IMR-90 (cell line): Measurements from ENCODE around the gene EPHA6. TPM values are rescaled to one million over a fixed set of nuclear protein-coding genes. Genes with fewer than 3 reads are reported as not detected.

Experiments
- ATAC-seq: fragments of 200-7000 bp; cut with Tn5 transposase; 2 replicates; pipeline ENCODE4 v1.9.1; 2020; ENCODE audit warnings: low read depth, mild to moderate bottlenecking, moderate library complexity
- BruUV-seq: library from RNA; stranded (reverse); fragments of 400-500 nt; replicated peaks from 2 replicates; lab custom pipeline; 2021; lab: Mats Ljungman, UMichigan
- CTCF ChIA-PET: fragments of 300-600 bp; formaldehyde crosslinking; extraction: SDS; loops from one replicate; lab custom pipeline; 2021; ENCODE audit warnings: antibody characterized with exemption; lab: Yijun Ruan, JAX
- POLR2A ChIA-PET: fragments of 300-600 bp; sonication (Branson Sonifier 250); formaldehyde crosslinking; loops from one replicate; lab custom pipeline; 2022; ENCODE audit warnings: antibody characterized with exemption; ENCODE audit not compliant: unreplicated experiment; lab: Charles Lee
- DNase-seq: peaks from one replicate; pipeline ENCODE4 v3.0.0; 2013
- H2AFZ ChIP-seq: replicated peaks from 2 replicates; pipeline ENCODE3; 2013; ENCODE audit warnings: low read length, mild to moderate bottlenecking; ENCODE audit not compliant: poor library complexity
- H2AK5ac ChIP-seq: 2 replicates; pipeline ENCODE4 v1.6.1; 2013; ENCODE audit warnings: low read depth, low read length, inconsistent platforms
- H2AK9ac ChIP-seq: replicated peaks from 2 replicates; pipeline ENCODE3; 2013; ENCODE audit warnings: mild to moderate bottlenecking, low read depth, low read length, moderate library complexity; ENCODE audit not compliant: poor library complexity
- H2BK120ac ChIP-seq: 2 replicates; pipeline ENCODE4 v1.6.1; 2013; ENCODE audit warnings: low read depth, low read length, inconsistent platforms
- H2BK15ac ChIP-seq: 3 replicates; pipeline ENCODE4 v1.6.1; 2013; ENCODE audit warnings: low read depth, low read length, inconsistent platforms
- H2BK20ac ChIP-seq: 2 replicates; pipeline ENCODE4 v1.6.1; 2013; ENCODE audit warnings: low read depth, mild to moderate bottlenecking, inconsistent platforms, low read length, moderate library complexity
- H2BK5ac ChIP-seq: 2 replicates; pipeline ENCODE4 v1.6.1; 2013; ENCODE audit warnings: mild to moderate bottlenecking, low read depth, low read length, inconsistent platforms; ENCODE audit not compliant: poor library complexity, severe bottlenecking
- H3K14ac ChIP-seq: replicated peaks from 2 replicates; pipeline ENCODE4 v1.6.1; 2013; ENCODE audit warnings: low read depth, low read length, inconsistent platforms
- H3K18ac ChIP-seq: 2 replicates; pipeline ENCODE4 v1.6.1; 2013; ENCODE audit warnings: low read depth, low read length, control low read depth
- H3K23ac ChIP-seq: 2 replicates; pipeline ENCODE4 v1.6.1; 2013; ENCODE audit warnings: low read depth, low read length, inconsistent platforms
- H3K27ac ChIP-seq: 2 replicates; pipeline ENCODE4 v1.5.1; 2013; ENCODE audit warnings: mild to moderate bottlenecking, control low read depth, low read length; ENCODE audit not compliant: insufficient read depth
- H3K27me3 ChIP-seq: 2 replicates; pipeline ENCODE4 v1.6.1; 2013; ENCODE audit warnings: low read length; ENCODE audit not compliant: control insufficient read depth, insufficient read depth
- H3K36me3 ChIP-seq: 2 replicates; pipeline ENCODE4 v1.6.1; 2013; ENCODE audit warnings: low read length, mixed read lengths; ENCODE audit not compliant: control insufficient read depth, insufficient read depth
- H3K4ac ChIP-seq: 2 replicates; pipeline ENCODE4 v1.6.1; 2013; ENCODE audit warnings: low read depth, low read length, inconsistent platforms
- H3K4me1 ChIP-seq: 2 replicates; pipeline ENCODE4 v1.6.1; 2013; ENCODE audit warnings: low read length, mixed read lengths; ENCODE audit not compliant: control insufficient read depth, insufficient read depth
- H3K4me2 ChIP-seq: 2 replicates; pipeline ENCODE4 v1.6.1; 2013; ENCODE audit warnings: low read depth, mild to moderate bottlenecking, control low read depth, low read length, moderate library complexity
- H3K4me3 ChIP-seq: 2 replicates; pipeline ENCODE4 v1.5.1; 2013; ENCODE audit warnings: low read depth, mild to moderate bottlenecking, control low read depth, low read length, moderate library complexity; ENCODE audit not compliant: insufficient read depth
- H3K56ac ChIP-seq: 2 replicates; pipeline ENCODE4 v1.6.1; 2013; ENCODE audit warnings: low read length, inconsistent platforms; ENCODE audit not compliant: insufficient read depth; ENCODE audit errors: extremely low read depth
- H3K79me1 ChIP-seq, 2 experiments: 2 replicates each; pipeline ENCODE4 v1.6.1; 2013; ENCODE audit warnings: low read length in 2 of 2, inconsistent platforms in 1 of 2, low read depth in 1 of 2
- H3K9ac ChIP-seq: 2 replicates; pipeline ENCODE4 v1.6.1; 2013; ENCODE audit warnings: low read depth, low read length, control low read depth
- H3K9me1 ChIP-seq: 2 replicates; pipeline ENCODE4 v1.6.1; 2013; ENCODE audit warnings: low read length, inconsistent platforms; ENCODE audit not compliant: insufficient read depth
- H3K9me3 ChIP-seq: 2 replicates; pipeline ENCODE4 v1.6.1; 2013; ENCODE audit warnings: low read length; ENCODE audit not compliant: control insufficient read depth, insufficient read depth
- H4K20me1 ChIP-seq: 2 replicates; pipeline ENCODE4 v1.6.1; 2013; ENCODE audit warnings: low read length, inconsistent platforms; ENCODE audit not compliant: insufficient read depth
- H4K5ac ChIP-seq: 2 replicates; pipeline ENCODE4 v1.6.1; 2013; ENCODE audit warnings: mild to moderate bottlenecking, low read depth, low read length, control low read depth
- H4K8ac ChIP-seq, 2 experiments: 2 replicates each; pipeline ENCODE4 v1.6.1; 2013; ENCODE audit warnings: low read depth in 2 of 2, low read length in 2 of 2, control low read depth in 1 of 2, inconsistent platforms in 1 of 2
- H4K91ac ChIP-seq: 2 replicates; pipeline ENCODE4 v1.6.1; 2013; ENCODE audit warnings: low read depth, low read length, inconsistent platforms; ENCODE audit not compliant: insufficient read depth
- BHLHE40 ChIP-seq: fragments of 150-350 bp; IDR thresholded peaks from 2 replicates; pipeline ENCODE4 v1.6.1; 2016; ENCODE audit warnings: mild to moderate bottlenecking, low read depth, low read length
- CEBPB ChIP-seq: IDR thresholded peaks from 2 replicates; pipeline ENCODE4 v1.6.1; 2012; ENCODE audit warnings: low read depth, low read length, improper control_type of control experiment
- MAFK ChIP-seq: IDR thresholded peaks from 2 replicates; pipeline ENCODE4 v1.6.1; 2012; ENCODE audit warnings: low read depth, low read length, improper control_type of control experiment
- MAZ ChIP-seq: IDR thresholded peaks from 2 replicates; pipeline ENCODE4 v1.6.1; 2012; ENCODE audit warnings: low read depth, mild to moderate bottlenecking, low read length, improper control_type of control experiment, moderate library complexity, borderline replicate concordance
- MXI1 ChIP-seq: IDR thresholded peaks from 2 replicates; pipeline ENCODE4 v1.6.1; 2012; ENCODE audit warnings: low read depth, mild to moderate bottlenecking, low read length, moderate library complexity, borderline replicate concordance
- RAD21 ChIP-seq: IDR thresholded peaks from 2 replicates; pipeline ENCODE4 v1.6.1; 2012; ENCODE audit warnings: low read length, improper control_type of control experiment
- USF2 ChIP-seq: fragments of 150-350 bp; IDR thresholded peaks from 2 replicates; pipeline ENCODE4 v1.6.1; 2017; ENCODE audit warnings: mild to moderate bottlenecking, antibody characterized with exemption, low read length, low read depth
- dilution Hi-C: fragments of 300-500 bp; cut with HindIII; formaldehyde crosslinking; loops from one replicate; pipeline ENCODE4 v1.14.3; 2018; ENCODE audit warnings: low sequenced_read_pairs; ENCODE audit not compliant: unreplicated experiment
- in situ Hi-C: fragments of 300-500 bp; cut with MboI; formaldehyde crosslinking; loops from 3 replicates; pipeline ENCODE4 v1.14.3; 2019; ENCODE audit warnings: low sequenced_read_pairs, inconsistent platforms, mixed read lengths
- intact Hi-C: fragments of 100-400 bp; cut with micrococcal nuclease; formaldehyde crosslinking; loops from 2 replicates; pipeline ENCODE4 v1.10.0; 2022
- polyA plus RNA-seq, 3 experiments: library from polyadenylated mRNA; depleted of rRNA; stranded (reverse); fragments of >200 nt; gene quantifications; 2 replicates each; pipeline ENCODE4 v1.2.3, GENCODE V29; 2012; ENCODE audit warnings: low replicate concordance in 1 of 3
- total RNA-seq: library from RNA; depleted of rRNA; stranded (reverse); fragments of >200 nt; gene quantifications from 2 replicates; pipeline ENCODE4 v1.2.3, GENCODE V29; 2012

The EPHA6 gene
- total and polyA plus RNA-seq, 2 of the 4 experiments (the other 2 are of a cell fraction) = not detected

GRCh38 chr3:97409612-97410011 is 595.2 kb downstream of the EPHA6 start:
- no peak overlapping the region for H3K4me3 ChIP-seq
- H3K4me2 ChIP-seq = no peak overlapping the region
- in situ Hi-C loops (no loop called here), dilution Hi-C loops (no loop called here), intact Hi-C loops (no loop called here)
- H3K27me3 ChIP-seq = no peaks in the 10 kb centered on the region
- H3K9me1 ChIP-seq = no peaks in the 10 kb centered on the region
- POLR2A ChIA-PET = no interaction called here
- ATAC-seq (no peak), DNase-seq (no peak)
- no peak overlapping the region for H2BK20ac ChIP-seq
- H2BK15ac ChIP-seq = no peak overlapping the region
- H2AFZ ChIP-seq = no peak overlapping the region
- no peaks in the 10 kb centered on the region for H3K36me3 ChIP-seq
- no peak overlapping the region for H4K8ac ChIP-seq
- CTCF ChIA-PET = no interaction called here
- no peak overlapping the region for H2BK120ac ChIP-seq
- H3K9me3 ChIP-seq = no peaks in the 10 kb centered on the region
- H4K20me1 ChIP-seq = no peaks in the 10 kb centered on the region
- no peak overlapping the region for H3K4ac ChIP-seq
- no TSS peak for BruUV-seq
- no peak overlapping the region for H4K5ac ChIP-seq
- no peaks in the 10 kb centered on the region for H3K4me1 ChIP-seq
- H3K9ac ChIP-seq = no peak overlapping the region
- H3K79me1 ChIP-seq = no peaks in the 10 kb centered on the region
- H3K23ac ChIP-seq = no peak overlapping the region
- no peak overlapping the region for H3K27ac ChIP-seq
- H2BK5ac ChIP-seq = no peak overlapping the region
- no peak overlapping the region for H2AK5ac ChIP-seq
- no peak overlapping the region for H4K91ac ChIP-seq
- TF ChIP-seq BHLHE40 = no peak
- TF ChIP-seq MXI1 = no peak
- no peak for TF ChIP-seq USF2
- TF ChIP-seq RAD21 = no peak
- peak; percentile 95 for TF ChIP-seq MAFK
- no peak for TF ChIP-seq MAZ
- TF ChIP-seq CEBPB = no peak
- H3K56ac ChIP-seq = no peak overlapping the region
- no peak overlapping the region for H2AK9ac ChIP-seq
- H3K14ac ChIP-seq = no peak overlapping the region
- H3K18ac ChIP-seq = no peak overlapping the region
